Measurements from ENCODE around the gene SCO2.
A peak's percentile ranks its signal among the peaks of the same experiment; 100 is the strongest.

The SCO2 gene, protein sequence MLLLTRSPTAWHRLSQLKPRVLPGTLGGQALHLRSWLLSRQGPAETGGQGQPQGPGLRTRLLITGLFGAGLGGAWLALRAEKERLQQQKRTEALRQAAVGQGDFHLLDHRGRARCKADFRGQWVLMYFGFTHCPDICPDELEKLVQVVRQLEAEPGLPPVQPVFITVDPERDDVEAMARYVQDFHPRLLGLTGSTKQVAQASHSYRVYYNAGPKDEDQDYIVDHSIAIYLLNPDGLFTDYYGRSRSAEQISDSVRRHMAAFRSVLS

DNA sequence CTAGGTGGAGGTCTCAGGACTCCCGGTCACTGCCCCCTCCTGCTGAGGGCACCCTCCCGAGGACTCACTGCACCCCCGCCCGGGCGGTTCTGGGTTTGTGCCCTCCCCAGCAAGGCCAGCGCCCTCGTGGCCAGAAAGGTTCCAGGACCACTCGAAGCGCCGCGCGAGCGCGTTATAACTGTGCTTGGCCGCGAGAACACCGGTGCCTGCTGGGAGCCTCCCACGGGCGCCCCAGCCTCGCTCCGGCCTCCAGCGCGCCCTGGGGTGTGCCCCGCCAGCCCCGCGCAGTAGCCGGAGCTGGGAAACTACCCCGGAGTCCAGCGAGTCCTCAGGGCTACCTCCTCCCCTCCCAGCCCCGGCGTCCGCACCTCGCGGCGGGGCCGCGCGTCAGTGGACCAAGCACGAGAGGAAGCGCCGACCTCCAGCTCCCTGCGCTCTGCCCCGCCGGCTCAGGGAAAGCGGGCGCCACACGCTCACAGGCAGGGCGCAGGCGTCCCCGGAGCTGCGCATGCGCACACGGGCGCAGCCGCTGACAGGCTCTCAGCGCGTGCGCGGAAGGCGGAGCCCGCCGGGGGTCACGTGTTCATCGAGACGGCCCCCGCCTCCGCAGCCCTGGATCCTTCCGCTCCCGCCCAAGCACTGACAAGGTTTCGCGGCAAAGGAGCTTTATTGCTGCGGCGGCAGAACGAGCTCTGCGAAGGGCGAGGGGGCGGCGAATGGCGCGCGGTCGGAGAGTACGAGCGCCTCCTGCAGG, at the start of gene SCO2:
TSS of gene SCO2 (minus strand) at position 495 of the 754 bp plus-strand sequence. CDS start 1,187 bp downstream, outside the sequence.
- peak; percentile 96 to 98 for DNase-seq (ENCODE audit: low read depth in 2 of 2)

DNA sequence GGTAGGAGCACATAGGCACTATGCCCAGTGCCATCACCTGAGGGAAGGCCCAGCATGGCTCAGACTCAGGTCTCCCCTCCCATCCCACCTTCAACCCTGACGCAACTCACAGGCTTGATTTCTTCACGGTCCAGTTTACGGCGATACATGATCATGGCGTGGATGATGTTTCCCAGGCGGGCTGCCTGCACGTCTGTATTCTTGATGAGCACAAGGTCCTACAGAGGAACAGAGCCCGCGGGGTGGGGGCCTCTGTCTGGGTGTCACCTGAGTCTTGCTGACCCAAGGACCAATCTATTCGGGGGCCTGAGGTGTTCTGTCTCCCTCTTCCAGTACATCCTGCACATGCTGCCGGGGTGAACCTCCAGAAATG, 49.0 kb upstream of the SCO2 start:
- no peak for DNase-seq (ENCODE audit: low read depth in 2 of 2)

DNA sequence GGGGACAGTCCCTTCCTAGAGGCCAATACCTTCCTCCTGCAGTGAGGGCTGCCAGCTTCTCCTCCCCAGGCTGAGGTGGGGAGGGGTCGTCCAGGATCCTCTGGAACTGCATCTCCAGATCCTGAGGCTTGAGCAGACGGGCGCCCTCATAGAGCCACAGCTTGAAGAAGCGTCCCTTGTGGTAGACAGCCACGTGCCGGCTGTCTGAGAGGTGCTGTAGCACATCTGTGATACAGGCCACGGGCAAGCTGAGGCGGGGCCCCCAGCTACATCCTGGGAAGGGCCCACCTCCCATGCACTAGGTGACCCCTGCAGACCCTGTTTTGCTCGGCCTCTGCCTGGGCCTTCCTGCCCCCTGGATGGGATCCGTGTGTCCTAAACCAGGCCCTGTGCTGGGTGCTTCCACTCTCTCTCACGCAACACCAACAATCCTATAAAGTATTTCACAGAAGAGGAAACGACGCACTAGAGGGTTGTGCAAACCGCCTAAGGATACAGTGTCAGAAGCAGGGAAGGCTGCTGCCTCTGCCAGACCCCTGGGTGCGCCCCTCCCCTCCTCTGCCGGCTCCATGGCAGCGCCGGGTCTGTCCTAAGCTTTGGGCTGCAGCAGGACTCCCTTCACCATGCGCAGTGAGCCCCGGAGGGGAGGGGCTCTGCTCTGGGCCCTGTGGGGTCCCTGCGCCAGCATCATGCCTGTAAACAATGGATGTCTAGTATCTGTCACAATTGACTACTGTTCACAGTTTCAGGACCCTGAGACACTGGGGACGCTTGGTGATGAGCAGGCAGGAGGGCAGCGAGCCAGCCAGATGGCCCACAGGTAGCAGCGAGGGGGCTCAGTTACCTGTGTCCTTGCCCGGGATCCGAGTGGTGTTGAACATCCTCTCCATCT, 48.3 kb upstream of the SCO2 start:
- DNase-seq (ENCODE audit: low read depth in 2 of 2), result no peak

DNA sequence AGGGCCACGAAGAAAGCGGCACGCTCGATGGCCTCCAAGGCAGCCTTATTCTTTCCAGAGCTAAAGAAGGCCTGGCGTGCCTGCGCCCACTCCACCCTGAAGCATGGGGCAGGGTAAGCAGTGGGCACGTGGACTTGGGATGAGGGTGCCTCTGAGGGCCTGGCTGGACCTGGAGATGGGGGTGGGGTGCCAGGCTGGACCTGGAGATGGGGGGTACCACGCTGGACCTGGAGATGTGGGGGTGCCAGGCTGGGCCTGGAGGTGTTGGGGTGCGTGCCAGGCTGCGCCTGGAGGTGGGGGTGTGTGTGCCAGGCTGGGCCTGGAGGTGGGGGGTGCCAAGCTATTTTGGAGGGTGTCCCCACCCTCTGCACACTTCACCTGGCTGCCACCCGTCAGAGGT, 47.6 kb upstream of the SCO2 start:
- no peak for DNase-seq (ENCODE audit: low read depth in 2 of 2)

- no peak for DNase-seq (ENCODE audit: low read depth in 2 of 2)
Observed at GRCh38 chr22:50571264-50572175, 46.1 kb upstream of the SCO2 start.

DNA sequence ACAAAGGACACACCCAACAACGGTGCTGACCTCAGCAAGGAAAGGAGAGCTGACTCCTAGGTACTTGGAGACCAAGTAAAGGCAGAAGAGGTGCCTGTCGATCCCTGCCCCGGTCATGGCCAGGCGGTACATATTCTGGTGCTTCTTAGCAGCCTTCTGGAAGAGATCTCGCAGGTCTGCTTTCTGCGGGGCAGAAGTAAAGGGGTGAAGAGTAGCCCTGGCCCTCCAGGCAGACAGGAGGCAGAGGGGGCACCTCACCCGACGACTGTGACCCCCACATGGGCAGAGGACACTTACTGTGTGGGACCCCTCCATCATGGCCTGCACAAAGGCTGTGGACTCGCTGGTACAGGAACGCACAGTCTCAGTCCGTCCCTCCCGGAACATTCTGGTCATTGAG, 45.5 kb upstream of the SCO2 start:
- DNase-seq (ENCODE audit: low read depth in 2 of 2), result no peak

DNA sequence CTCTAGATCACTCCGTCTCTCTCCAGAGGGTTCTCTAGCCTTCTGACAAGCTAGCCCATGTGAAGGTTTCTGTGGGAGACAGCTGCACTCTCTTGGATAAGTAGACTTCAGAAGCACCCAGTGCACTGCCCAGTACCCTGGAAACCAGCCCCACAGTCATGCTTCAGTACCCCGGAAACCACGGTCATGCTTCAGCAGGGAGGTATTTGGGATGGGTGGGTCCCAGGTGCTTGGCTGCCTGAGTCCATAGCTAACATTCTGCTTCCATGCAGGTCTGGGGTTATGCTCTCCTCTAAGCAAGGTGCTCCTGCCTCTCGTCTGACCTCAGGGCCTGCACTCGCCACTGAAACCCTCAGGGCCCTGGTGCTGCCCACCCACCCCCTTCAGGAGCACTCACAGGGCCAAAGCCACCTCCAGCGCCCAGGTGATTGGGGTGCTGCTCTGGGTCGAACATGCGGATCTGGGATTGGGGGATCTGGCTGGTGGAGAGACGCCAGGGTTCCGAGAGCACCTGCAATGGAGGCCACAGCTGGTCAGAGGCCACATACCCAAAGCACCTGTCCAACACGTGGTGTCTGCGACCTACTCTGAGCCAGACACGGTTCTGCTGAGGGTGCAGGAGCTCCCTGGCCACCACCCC, 44.6 kb upstream of the SCO2 start:
- DNase-seq (ENCODE audit: low read depth in 2 of 2), result no peak

GRCh38 chr22:50569041-50569459, 43.7 kb upstream of the SCO2 start:
- no peak for DNase-seq (ENCODE audit: low read depth in 2 of 2)

- no peak for DNase-seq (ENCODE audit: low read depth in 2 of 2)
Observed at GRCh38 chr22:50568626-50569025, 43.2 kb upstream of the SCO2 start.

GRCh38 chr22:50567721-50568252, 42.4 kb upstream of the SCO2 start:
- DNase-seq (ENCODE audit: low read depth in 2 of 2), result no peak

DNA sequence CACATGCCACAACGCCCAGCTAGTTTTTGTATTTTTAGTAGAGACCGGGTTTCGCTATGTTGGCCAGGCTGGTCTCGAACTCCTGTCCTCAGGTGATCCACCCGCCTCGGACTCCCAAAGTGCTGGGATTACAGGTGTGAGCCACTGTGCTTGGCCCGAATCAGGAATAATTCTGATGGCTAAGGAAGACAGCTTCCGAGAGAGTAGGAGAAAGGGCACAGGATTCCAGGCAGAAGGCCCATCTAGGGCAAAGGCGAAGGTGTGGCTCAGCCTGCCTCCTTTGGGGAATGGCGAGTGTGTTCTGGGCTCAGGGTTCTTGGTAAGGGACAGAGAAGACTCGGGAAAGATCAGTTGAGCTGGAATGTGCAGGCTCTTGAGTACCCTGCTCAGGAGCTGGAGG, 38.9 kb upstream of the SCO2 start:
- DNase-seq (ENCODE audit: low read depth in 2 of 2), result no peak

DNA sequence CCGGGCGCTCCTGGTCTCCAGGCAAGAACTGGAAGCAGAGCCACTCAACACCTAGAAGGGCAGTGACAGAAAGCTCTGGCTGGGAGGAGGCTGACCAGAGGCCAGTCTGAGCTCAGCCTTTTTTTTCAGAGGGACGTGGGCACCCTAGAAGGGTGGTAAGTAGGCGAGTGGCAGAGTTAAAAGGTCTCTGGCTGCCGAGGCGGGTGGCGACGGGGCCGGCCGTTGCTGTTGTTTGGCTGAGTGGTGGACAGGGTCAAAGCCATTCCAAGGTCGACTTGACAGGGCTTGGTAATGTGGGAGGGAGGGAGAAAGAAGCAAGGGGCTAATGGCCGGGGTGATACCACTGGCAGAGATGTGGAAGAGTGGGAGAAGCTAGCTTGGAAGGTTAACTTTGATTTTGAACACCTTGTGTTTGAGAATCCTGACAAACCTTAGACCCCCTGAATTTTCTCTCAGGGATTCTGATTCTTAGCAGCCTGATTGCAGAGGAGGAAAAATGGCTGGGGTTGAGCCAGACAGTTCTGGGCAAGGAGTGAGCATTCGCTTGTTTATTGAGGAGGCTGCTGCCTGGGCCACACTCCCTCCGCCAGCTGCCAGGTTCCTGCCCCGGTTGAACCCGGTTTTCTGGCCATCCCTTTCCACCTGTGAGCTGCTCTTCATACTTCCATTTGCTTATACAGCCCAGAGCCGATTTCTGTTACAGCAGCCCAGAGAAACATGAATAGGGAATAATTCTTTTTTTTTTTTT, 38.2 kb upstream of the SCO2 start:
- DNase-seq (ENCODE audit: low read depth in 2 of 2), result no peak

GRCh38 chr22:50562523-50563412, 37.4 kb upstream of the SCO2 start, which contains the start of gene SYCE3:
TSS of gene SYCE3 (minus strand) at chr22:50562919. CDS start at chr22:50556405, 6,514 bp downstream.
- peak; percentile 95 to 97 for DNase-seq (ENCODE audit: low read depth in 2 of 2)

DNA sequence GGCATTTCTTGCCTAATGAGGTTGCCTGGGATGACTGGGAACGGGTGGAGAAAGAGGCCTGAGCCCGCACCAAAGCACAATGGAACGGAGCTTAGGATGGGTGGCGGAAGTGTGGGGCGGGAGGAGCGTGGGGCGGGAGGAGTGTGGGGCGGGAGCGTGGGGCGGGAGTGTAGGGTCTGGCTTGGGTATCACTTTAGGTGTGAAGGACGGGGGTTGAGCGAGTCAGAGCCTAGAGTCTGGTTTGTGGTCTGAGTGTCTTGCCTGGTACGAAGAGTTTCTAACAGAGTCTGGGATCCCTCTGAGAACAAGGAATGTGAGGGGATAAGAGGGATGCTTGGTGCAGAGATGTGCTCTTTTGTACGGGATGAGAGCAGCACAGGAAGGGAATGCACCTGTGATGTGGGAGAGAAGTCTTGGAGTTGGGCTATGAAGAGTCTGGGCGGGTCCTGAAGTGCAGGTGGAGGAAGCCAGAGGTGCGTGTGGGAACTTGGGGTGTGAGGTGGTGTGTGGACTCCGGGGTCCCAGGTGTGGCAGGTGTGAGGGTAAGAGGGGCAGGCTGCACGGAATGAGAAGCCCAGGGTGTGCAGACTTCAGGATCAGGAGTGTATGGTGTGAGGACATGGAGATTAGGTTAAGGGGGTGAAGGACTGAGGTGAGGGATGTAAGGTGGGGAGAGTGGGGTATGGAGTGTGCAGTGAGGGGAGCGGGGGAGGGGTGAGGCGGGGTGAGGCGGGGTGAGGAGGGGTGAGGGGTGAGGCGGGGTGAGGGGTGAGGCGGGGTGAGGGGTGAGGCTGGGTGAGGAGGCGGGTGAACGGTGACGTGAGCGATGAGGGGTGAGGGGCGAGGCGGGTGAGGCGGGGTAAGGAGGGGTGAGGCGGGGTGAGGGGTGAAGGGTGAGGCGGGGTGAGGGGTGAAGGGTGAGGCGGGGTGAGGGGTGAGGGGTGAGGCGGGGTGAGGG, 36.3 kb upstream of the SCO2 start:
- DNase-seq (ENCODE audit: low read depth in 2 of 2), result no peak

DNA sequence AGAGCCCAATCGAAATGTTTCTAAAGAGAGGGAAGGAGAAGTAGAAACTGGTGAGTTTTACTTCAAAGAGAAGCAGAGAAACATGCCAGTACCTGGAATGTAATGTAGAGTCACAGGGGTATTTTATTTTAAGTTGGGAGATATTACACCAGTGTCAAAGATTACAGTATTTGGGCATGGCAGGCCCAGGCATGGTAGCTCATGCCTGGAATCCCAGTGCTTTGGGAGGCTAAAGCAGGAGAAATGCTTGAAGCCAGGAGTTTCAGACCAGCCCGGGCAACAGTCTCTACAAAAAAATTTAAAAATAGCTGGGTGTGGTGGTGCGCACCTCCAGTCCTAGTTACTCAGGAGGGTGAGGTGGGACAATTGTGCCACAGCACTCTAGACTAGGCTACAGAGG, 34.6 kb upstream of the SCO2 start:
- no peak for DNase-seq (ENCODE audit: low read depth in 2 of 2)

GRCh38 chr22:50556703-50557102, 31.3 kb upstream of the SCO2 start:
- no peak for DNase-seq (ENCODE audit: low read depth in 2 of 2)

GRCh38 chr22:50553310-50553709, 27.9 kb upstream of the SCO2 start:
- no peak for DNase-seq (ENCODE audit: low read depth in 2 of 2)

All from stimulated activated CD4-positive, alpha-beta T cell treated with anti-CD3 and anti-CD28 coated beads, Interleukin-15, amount 100 ng/mL, for 48 hours (primary cell).